NCI-H2029 treated with DMSO at 0.1 percent for 48 hours (cell line): ENCODE data around the gene EXOSC5.
"Not testable (repeated sequence)": the region's sequence is repeated elsewhere in the genome, so short reads cannot be mapped to it uniquely, and the experiment has no call there.

Experiments
- DNase-seq: peaks from one replicate; lab custom pipeline; 2025; lab: John Stamatoyannopoulos, UW

Gene EXOSC5

GRCh38 chr19:41405776-41406175 is 8.6 kb upstream of the EXOSC5 start:
- no peak for DNase-seq

DNA sequence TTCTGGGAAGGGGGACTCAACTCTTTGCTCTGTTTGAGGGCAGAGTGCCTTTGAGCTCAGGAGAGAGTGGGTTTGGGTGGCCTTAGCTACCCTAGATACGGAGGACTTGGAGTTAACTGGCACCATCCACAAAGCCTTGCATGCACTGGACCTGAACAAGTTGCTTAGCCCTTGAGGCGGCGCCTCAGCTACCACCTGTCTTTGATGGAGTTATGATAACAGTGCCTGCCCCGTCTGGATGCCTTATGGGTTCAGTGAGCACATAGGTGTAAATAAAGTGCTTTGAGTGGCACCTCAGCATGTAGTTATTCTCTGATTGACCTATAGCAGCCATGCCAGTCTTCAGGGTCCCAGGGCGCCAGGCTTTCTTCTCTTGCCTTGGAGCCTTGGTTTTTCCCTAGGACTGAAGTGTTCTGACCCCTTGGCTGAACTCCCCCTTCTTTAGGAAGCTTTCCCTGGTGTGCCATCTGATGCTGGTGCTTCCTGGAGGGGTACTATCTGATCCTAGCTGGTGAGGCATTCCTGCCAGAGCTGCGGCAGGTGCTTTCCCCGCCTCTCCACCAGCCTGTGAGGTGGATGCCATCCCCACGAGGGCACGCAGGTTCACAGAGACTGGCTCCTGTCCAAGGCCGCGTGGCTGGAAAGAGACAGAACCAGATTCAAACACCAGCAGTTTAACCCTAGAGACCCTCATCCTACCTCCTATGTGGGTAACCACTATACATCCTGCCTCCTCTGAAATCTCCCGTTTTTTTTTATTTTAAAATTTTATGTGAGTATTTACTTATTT is 6.2 kb upstream of the EXOSC5 start:
- DNase-seq = peak; percentile 25

GRCh38 chr19:41402010-41402409 is 4.9 kb upstream of the EXOSC5 start:
- DNase-seq = no peak

DNA sequence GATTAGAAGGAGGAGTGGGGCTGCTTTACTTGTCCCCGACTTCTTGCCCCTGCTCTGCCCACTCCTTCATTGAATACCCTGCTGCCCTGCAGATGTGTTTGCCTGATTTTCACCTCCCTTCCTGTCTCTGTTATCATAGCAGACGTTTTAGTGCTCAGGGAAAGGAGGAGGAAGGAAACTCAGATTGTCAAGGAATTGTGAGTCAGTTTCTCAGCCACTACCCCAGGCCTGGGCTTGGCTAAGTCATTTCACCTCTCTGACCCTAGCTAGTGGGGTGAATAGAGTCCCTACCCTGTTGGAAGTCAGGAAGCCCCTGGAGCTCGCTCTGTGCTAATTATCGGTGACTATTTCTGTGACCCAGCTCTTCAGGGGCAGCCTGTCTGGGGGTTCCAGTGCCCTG is 4.3 kb upstream of the EXOSC5 start:
- DNase-seq = no peak

DNA sequence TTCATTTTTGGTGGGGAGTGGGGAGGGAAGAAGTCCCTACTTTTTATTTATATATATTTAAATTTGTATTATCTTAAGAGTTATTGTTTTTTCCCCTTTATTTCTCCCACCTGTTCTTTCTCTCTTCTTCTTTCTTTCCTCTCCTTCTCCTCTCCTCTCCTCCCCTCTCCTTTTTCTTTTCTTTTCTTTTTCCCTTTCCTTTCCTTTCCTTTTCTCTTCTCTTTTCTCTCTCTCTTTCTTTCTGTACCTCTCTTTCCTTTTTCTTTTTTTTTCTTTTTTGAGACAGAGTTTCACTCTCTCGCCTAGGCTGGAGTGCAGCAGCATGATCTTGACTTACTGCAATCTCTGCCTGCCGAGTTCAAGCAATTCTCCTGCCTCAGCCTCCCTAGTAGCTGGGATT is 2.4 kb upstream of the EXOSC5 start:
- no peak for DNase-seq

- no peak for DNase-seq
These were observed 1.9 kb upstream of the EXOSC5 start for GRCh38 chr19:41399091-41399490.

DNA sequence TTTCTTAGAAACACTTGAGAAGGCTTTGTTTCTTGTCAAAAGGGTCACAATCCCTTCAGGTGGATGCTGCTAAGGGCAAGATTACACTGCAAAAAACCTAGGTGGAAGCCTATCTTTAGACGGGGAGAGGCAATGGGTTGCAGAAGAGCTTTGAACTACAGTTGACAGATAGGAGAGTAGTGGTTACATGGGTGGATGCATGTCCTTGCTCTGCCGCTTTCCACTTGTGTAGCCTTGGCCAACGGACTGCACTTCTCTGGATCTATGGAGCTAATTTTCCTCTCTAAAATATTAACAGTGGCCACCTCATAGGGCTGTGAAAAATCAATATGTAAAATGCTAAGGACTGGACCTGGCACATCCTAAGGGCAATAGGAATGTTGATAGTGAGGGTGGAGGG is 1.4 kb upstream of the EXOSC5 start:
- no peak for DNase-seq

- no peak for DNase-seq
These were observed 875 bp upstream of the EXOSC5 start for GRCh38 chr19:41398050-41398418.

GRCh38 chr19:41395355-41395754 is 1.8 kb downstream of the EXOSC5 start:
- no peak for DNase-seq

GRCh38 chr19:41392775-41393174 is 4.4 kb downstream of the EXOSC5 start:
- no peak for DNase-seq

DNA sequence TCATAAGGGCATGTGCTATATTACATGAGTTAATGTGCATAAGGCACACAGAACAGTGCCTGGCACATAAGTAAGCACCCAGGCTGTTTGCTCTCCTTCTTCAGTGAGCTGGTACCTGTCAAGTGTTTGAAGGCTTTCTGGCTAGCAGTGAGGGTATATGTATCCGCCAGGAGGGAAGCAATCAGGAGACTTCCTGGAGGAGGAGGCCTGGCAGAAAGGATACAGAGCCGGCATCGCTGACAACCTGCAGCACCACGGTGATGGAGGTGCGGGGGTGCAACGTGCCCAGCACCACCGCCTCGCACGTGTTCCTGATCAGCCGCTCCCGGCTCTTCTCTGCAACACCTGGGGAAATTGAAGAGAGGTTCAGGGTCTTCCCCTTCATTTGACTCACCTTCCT is 5.5 kb downstream of the EXOSC5 start:
- no peak for DNase-seq

DNA sequence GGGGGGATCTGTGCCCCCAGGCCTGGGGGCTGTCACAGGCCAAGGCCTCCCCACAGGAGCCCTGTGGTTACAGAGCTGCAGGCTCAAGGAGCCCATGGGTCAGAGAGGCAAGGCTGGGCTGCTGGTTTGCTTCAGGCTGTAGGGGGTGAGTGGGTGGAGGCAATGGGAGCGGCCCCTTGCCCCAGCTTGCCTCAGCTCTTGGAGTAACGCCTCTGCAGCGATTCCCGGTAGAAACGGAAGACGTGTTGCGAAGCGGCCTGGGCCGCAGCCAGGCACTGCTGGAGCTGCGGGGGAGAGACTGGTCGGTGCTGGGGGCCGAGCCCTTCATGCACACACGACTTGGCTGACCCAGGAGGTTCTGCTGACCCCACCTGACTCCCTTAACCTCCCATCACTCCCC is 10.7 kb downstream of the EXOSC5 start:
- DNase-seq = no peak

- no peak for DNase-seq
These were observed 12.8 kb downstream of the EXOSC5 start for GRCh38 chr19:41384351-41384750.

DNA sequence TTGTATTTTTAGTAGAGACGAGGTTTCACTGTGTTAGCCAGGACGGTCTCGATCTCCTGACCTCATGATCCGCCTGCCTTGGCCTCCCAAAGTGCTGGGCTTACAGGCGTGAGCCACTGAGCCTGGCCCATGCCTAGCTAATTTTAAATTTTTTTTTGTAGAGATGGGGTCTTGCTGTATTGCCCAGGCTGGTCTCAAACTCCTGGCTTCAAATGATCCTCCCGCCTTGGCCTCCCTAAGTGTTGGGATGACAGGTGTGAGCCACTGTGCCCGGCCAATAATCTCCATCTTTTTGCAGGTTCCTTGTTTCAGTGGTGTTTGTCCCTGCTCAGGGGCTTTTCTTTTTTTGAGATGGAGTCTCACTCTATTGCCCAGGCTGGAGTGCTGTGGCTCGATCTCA is 15.6 kb downstream of the EXOSC5 start:
- DNase-seq = not testable (repeated sequence)

DNA sequence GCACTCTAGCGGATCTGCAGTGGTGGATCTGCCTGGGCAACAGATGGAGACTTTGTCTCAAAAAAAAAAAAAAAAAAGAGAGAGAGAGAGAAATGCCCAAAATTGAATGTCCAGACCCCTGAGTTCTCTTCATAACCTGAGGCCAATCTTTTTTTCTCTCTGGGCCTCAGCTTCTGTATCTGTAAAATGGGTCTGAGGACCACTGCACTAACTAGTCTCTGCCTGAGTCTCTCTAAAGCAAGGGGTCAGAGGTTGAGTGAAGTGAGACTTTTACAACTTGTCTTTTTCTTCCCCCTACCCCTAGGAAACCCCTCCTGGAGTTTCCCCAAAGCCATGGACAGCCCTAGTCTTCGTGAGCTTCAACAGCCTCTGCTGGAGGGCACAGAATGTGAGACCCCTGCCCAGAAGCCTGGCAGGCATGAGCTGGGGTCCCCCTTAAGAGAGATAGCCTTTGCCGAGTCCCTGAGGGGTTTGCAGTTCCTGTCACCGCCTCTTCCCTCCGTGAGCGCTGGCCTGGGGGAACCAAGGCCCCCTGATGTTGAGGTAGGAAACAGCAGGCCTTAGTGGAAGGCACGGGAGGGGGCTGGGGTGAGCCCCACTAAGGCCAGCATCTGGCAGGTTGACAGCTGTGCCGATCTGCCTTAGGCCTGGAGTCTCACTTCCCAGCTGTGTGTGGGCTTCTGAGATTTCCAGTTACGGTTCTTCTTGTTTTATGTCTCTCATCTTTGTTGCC is 19.0 kb downstream of the EXOSC5 start:
- DNase-seq = no peak

- DNase-seq = no peak
These were observed 20.2 kb downstream of the EXOSC5 start for GRCh38 chr19:41376998-41377365.

GRCh38 chr19:41376241-41376997 is 20.7 kb downstream of the EXOSC5 start, which contains the start of gene TMEM91:
TMEM91 (plus strand) TSS chr19:41376533; CDS start chr19:41378310, 1,777 bp downstream.
- peak; percentile 21 for DNase-seq

DNA sequence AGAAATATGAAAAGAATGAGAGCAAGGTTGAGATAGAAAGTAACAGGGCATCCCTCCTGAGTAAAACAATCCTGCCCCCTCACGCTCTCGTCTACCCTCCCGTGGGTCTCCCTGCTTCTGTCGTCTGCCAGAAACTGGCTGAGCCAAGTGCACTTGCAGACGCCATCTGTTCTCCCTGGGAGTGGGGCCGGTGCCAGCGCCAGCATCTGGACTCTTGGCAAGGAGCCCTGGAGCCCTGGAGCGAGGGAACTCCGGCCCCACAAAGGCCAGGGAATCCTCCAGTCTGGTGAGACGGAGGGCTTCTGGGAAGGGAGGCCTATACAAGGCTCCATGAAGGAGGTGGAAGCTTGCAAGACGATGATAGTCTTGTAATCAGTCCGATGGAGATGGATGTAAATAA is 23.2 kb downstream of the EXOSC5 start:
- peak; percentile 88 for DNase-seq

- no peak for DNase-seq
These were observed 24.7 kb downstream of the EXOSC5 start for GRCh38 chr19:41372501-41372900.

- DNase-seq = no peak
These were observed 25.6 kb downstream of the EXOSC5 start for GRCh38 chr19:41371541-41371940.

GRCh38 chr19:41371119-41371518 is 26.0 kb downstream of the EXOSC5 start:
- not testable (repeated sequence) for DNase-seq

GRCh38 chr19:41369769-41370168 is 27.4 kb downstream of the EXOSC5 start:
- no peak for DNase-seq

DNA sequence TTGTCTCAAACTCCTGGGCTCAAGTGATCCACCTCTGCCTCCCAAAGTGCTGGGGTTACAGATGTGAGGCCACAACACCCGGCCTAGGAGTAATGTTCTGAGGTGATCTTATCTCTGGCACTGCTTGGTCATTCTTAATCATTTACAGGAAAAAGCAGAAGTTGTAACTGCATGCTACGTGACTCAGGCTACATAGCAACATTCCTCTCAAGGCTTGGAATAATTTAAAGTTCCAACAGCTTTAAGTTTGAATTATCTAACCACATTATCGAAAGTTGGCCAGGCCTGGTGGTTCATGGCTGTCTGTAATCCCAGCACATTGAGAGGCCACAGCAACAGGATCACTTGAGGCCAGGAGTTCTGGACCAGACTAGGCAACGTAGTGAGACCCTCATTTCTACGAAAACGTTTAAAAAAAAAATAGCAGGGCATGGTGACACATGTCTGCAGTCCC is 29.3 kb downstream of the EXOSC5 start:
- no peak for DNase-seq
